ENCODE data around the gene VPS37C. TPM values are rescaled to one million over a fixed set of nuclear protein-coding genes. Genes with fewer than 3 reads are reported as not detected.

The VPS37C gene
- total and polyA plus RNA-seq, 2 of the 13 experiments (the other 11 are each of a cell fraction or from before 2014, with no cell fraction given): 7.5 to 8.8 TPM

DNA sequence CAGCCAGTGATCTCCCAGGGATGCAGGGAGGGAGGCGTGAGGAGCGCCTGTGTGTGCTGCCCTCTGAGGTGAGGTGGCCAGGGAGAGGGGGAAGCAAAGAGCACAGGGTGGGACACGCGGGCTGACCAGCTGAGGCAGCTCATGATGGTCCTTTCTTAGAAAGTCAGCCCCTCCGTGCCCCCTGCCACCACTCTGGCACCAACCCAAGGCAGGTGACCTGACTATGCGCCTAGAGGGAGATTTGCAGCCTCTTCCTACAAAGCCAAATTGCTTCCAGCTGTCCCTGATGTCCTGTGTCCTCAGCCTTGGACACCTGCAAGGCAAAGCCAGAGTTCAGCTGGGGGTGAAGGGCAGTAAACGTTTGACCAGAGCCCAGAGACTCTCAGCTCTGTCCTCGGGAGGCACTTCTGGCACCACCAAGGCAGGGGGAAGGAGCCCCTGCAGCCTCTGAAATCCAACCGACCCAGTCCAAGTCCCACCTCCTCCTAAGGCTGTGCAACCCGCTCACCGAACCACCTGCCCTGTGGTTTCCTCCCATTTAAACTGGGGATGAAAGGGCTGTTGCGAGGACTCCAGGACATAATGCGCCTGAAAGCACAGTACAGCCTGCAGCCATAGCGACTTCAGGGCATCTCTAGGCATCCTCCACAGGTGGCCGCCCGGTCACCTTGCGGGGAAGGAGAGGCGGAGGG lies 32.1 kb downstream of the VPS37C start (continued):
- TF ChIP-seq, protein P1, sequence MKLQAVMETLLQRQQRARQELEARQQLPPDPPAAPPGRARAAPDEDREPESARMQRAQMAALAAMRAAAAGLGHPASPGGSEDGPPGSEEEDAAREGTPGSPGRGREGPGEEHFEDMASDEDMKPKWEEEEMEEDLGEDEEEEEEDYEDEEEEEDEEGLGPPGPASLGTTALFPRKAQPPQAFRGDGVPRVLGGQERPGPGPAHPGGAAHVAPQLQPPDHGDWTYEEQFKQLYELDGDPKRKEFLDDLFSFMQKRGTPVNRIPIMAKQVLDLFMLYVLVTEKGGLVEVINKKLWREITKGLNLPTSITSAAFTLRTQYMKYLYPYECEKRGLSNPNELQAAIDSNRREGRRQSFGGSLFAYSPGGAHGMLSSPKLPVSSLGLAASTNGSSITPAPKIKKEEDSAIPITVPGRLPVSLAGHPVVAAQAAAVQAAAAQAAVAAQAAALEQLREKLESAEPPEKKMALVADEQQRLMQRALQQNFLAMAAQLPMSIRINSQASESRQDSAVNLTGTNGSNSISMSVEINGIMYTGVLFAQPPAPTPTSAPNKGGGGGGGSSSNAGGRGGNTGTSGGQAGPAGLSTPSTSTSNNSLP (IDR thresholded peaks at IDR 0.05; ENCODE audit: low read depth, low read length): no peak
- TF ChIP-seq ZNF709 (CRISPR knock-in tag; IDR thresholded peaks at IDR 0.05) (no peak), ZFP41 (CRISPR knock-in tag; IDR thresholded peaks at IDR 0.05; ENCODE audit: borderline replicate concordance) (no peak), SRF (IDR thresholded peaks at IDR 0.05; ENCODE audit: low read depth, low read length) (no peak)

DNA sequence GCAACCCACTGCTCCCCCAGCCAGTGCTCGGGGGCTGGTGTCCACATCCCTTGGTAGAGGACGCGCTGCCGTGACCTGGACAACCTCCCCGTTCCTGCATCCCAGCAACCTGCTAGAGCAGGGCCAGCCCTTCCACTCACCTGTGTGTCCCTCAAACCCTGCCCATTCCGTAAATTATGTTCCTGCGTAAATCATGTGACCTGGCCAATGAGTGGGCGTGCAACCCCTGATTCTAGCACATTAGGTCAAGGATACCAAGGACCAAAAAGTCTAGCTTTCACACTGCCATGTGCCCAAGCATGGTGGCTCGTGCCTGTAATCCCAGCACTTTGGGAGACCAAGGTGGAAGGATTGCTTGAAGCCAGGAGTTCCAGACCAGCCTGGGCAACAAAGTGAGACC lies 33.2 kb downstream of the VPS37C start:
- ATAC-seq (no peak), FAIRE-seq (no peak), DNase-seq (ENCODE audit: low spot score) (no peak)
- TF ChIP-seq ZBTB7A (CRISPR knock-in tag; IDR thresholded peaks at IDR 0.05) (no peak), ZNF484 (CRISPR knock-in tag; IDR thresholded peaks at IDR 0.05; ENCODE audit: borderline replicate concordance, low read depth) (no peak), ZKSCAN8 (CRISPR knock-in tag; IDR thresholded peaks at IDR 0.05; ENCODE audit: borderline replicate concordance) (no peak)
- TF ChIP-seq, protein P2, sequence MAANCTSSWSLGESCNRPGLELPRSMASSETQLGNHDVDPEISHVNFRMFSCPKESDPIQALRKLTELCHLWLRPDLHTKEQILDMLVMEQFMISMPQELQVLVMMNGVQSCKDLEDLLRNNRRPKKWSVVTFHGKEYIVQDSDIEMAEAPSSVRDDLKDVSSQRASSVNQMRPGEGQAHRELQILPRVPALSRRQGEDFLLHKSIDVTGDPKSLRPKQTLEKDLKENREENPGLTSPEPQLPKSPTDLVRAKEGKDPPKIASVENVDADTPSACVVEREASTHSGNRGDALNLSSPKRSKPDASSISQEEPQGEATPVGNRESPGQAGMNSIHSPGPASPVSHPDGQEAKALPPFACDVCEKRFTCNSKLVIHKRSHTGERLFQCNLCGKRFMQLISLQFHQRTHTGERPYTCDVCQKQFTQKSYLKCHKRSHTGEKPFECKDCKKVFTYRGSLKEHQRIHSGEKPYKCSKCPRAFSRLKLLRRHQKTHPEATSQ (CRISPR knock-in tag; IDR thresholded peaks at IDR 0.05; ENCODE audit: borderline replicate concordance): no peak
- Histone ChIP-seq H3K27me3 (ENCODE audit: control insufficient read depth in 1 of 2, insufficient read depth in 2 of 2, low read length in 2 of 2) (peaks cover 2 to 27% of the 10 kb centered on the region in 2 experiments; a peak in 4 of 5 replicates), H3K4me2 (ENCODE audit: low read depth, low read length) (no peak overlapping the region), H3K36me3 (replicated peaks in 1 of 2; ENCODE audit: control insufficient read depth in 1 of 2, insufficient read depth in 2 of 2, low read length in 2 of 2) (peaks cover 1 to 2% of the 10 kb centered on the region in 2 experiments; a peak in 1 of 5 replicates), H3K4me1 (ENCODE audit: insufficient read depth, low read length) (peaks cover 6% of the 10 kb centered on the region), H3K9ac (ENCODE audit: insufficient read depth, low read depth, low read length) (no peak overlapping the region), H2AFZ (ENCODE audit: low read length) (no peak overlapping the region), H4K20me1 (ENCODE audit: insufficient read depth, low read length) (no peaks in the 10 kb centered on the region), H3K4me3 (replicated peaks in 1 of 3; ENCODE audit: insufficient read depth in 1 of 3, low read depth in 2 of 3, low read length in 3 of 3) (no peak overlapping the region), H3K27ac (ENCODE audit: extremely low read length, insufficient read depth, low read length) (no peak overlapping the region), H3K9me3 (ENCODE audit: low read length) (no peaks in the 10 kb centered on the region), H3K79me2 (ENCODE audit: insufficient read depth, low read length) (no peaks in the 10 kb centered on the region)
- WGBS (ENCODE audit: low lambda C conversion rate): 95% methylated on average over 3 of the region's 9 CpGs
- intact Hi-C loops (cut with micrococcal nuclease; ENCODE audit: unreplicated experiment) (no loop called here), in situ Hi-C loops (cut with HindIII; ENCODE audit: extremely low pct_ligation_motif_present, low pct_unique_long_range_greater_than_20kb) (no loop called here)
- ChIA-PET POLR2A (no interaction called here), CTCF (ENCODE audit: low intra/inter-chr PET ratio, low total read pairs) (interaction anchor here (3.5 kb wide), 1 partner anchor 45 kb away, joined by 49 read pairs; no protein-coding TSS in a partner anchor)
- BruUV-seq (replicated peaks): no TSS peak

Measured in HepG2 (cell line).